GM12873 (cell line): ENCODE measurements around the gene ZDHHC4.

Experiments
- TF ChIP-seq, protein P1 (sequence below): IDR thresholded peaks from 2 replicates; pipeline ENCODE4 v1.5.1; 2012; ENCODE audit warnings: low read depth, mild to moderate bottlenecking, moderate library complexity, low read length, control low read depth; ENCODE audit not compliant: insufficient read depth; ENCODE audit errors: missing control alignments

ZDHHC4 gene

DNA sequence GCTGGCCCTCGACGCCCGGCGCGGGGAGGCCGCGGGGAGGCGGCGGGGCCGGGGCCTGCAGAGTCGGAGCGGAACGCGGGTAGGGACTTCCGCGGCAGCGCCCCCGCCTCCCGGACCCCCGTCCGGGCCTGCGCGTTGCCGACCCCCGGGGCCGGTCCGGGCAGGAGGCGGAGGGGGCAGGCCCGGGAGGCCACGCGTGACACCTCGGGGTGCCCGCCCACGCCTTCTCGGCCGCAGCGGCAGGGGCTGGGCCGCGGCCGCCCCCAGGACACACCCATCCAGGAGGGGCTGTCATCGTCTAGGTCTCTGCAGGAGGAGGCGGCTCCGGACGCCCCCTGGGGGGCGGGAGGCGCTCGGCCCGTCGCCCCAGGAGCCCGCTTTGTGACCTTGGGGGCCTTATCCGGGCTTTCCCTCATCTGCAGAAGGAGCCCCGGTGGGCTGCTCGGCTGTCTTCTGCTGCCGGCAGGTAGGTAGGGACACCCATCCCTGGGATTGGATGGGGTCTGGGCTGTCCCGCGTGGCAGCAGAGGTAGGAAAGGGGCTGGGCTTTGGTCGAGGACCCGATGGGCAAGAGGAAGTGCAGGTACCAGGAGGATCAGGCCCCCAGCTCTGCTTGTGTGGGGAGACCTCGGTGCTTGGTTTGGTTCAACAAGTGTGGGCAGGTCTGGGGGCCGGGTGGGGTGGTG is 60.4 kb downstream of the ZDHHC4 start:
- TF ChIP-seq, protein P1, sequence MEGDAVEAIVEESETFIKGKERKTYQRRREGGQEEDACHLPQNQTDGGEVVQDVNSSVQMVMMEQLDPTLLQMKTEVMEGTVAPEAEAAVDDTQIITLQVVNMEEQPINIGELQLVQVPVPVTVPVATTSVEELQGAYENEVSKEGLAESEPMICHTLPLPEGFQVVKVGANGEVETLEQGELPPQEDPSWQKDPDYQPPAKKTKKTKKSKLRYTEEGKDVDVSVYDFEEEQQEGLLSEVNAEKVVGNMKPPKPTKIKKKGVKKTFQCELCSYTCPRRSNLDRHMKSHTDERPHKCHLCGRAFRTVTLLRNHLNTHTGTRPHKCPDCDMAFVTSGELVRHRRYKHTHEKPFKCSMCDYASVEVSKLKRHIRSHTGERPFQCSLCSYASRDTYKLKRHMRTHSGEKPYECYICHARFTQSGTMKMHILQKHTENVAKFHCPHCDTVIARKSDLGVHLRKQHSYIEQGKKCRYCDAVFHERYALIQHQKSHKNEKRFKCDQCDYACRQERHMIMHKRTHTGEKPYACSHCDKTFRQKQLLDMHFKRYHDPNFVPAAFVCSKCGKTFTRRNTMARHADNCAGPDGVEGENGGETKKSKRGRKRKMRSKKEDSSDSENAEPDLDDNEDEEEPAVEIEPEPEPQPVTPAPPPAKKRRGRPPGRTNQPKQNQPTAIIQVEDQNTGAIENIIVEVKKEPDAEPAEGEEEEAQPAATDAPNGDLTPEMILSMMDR = peak; percentile 64
